ENCODE measurements around the gene RASD1.

The RASD1 gene

GRCh38 chr17:17526369-17526768 lies 30.2 kb upstream of the RASD1 start:
- no peak for DNase-seq

GRCh38 chr17:17525956-17526355 lies 29.8 kb upstream of the RASD1 start:
- DNase-seq: no peak

- no peak for DNase-seq
Measured at GRCh38 chr17:17525311-17525710, 29.1 kb upstream of the RASD1 start.

GRCh38 chr17:17523731-17524490 lies 27.7 kb upstream of the RASD1 start:
- no peak for DNase-seq

GRCh38 chr17:17523001-17523730 lies 27.0 kb upstream of the RASD1 start:
- no peak for DNase-seq

GRCh38 chr17:17520599-17521232 lies 24.5 kb upstream of the RASD1 start:
- DNase-seq: no peak

GRCh38 chr17:17519886-17520285 lies 23.7 kb upstream of the RASD1 start:
- no peak for DNase-seq

- no peak for DNase-seq
Measured at GRCh38 chr17:17518951-17519350, 22.8 kb upstream of the RASD1 start.

GRCh38 chr17:17518014-17518413 lies 21.8 kb upstream of the RASD1 start:
- DNase-seq: no peak

GRCh38 chr17:17516941-17517720 lies 20.9 kb upstream of the RASD1 start:
- DNase-seq: no peak

- DNase-seq: no peak
Measured at GRCh38 chr17:17515934-17516930, 20.0 kb upstream of the RASD1 start.

- no peak for DNase-seq
Measured at GRCh38 chr17:17514993-17515933, 19.1 kb upstream of the RASD1 start.

GRCh38 chr17:17514361-17514992 lies 18.3 kb upstream of the RASD1 start:
- no peak for DNase-seq

- DNase-seq: no peak
Measured at GRCh38 chr17:17513626-17514025, 17.4 kb upstream of the RASD1 start.

- DNase-seq: no peak
Measured at GRCh38 chr17:17512866-17513265, 16.7 kb upstream of the RASD1 start.

GRCh38 chr17:17511881-17512858 lies 16.0 kb upstream of the RASD1 start:
- no peak for DNase-seq

- no peak for DNase-seq
Measured at GRCh38 chr17:17511293-17511741, 15.1 kb upstream of the RASD1 start.

- no peak for DNase-seq
Measured at GRCh38 chr17:17510456-17511292, 14.5 kb upstream of the RASD1 start.
